ENCODE results near the gene HAVCR1.

- TF ChIP-seq ZNF8 (CRISPR knock-in tag; IDR thresholded peaks at IDR 0.05) (no peak), ZNF565 (CRISPR knock-in tag; conservative IDR thresholded peaks at IDR 0.05; ENCODE audit: low read depth) (no peak), SNAI2 (CRISPR knock-in tag; IDR thresholded peaks at IDR 0.05) (no peak), POU6F1 (CRISPR knock-in tag; IDR thresholded peaks at IDR 0.05; ENCODE audit: borderline replicate concordance, low read depth) (no peak), ZFP3 (CRISPR knock-in tag; IDR thresholded peaks at IDR 0.05) (no peak), ZC3H10 (CRISPR knock-in tag; IDR thresholded peaks at IDR 0.05) (no peak), OSR1 (CRISPR knock-in tag; IDR thresholded peaks at IDR 0.05) (no peak), GLIS3 (CRISPR knock-in tag; IDR thresholded peaks at IDR 0.05) (no peak), CSDC2 (CRISPR knock-in tag; IDR thresholded peaks at IDR 0.05) (no peak), RARB (CRISPR knock-in tag; IDR thresholded peaks at IDR 0.05) (no peak), CREB5 (CRISPR knock-in tag; IDR thresholded peaks at IDR 0.05; ENCODE audit: low read depth) (no peak), ARNTL (CRISPR knock-in tag; IDR thresholded peaks at IDR 0.05; ENCODE audit: borderline replicate concordance, low read depth) (no peak)
Measured at GRCh38 chr5:157020511-157021222, 38.2 kb downstream of the HAVCR1 start.
